H1 (cell line): Measurements from ENCODE around the gene KCNH6. TPM values are rescaled to one million over a fixed set of nuclear protein-coding genes. Genes with fewer than 3 reads are reported as not detected.
A peak's percentile ranks its signal among the peaks of the same experiment; 100 is the strongest.

Source experiments
- CREB1 ChIP-seq: IDR thresholded peaks from 2 replicates; pipeline ENCODE4 v1.6.1; 2012; ENCODE audit warnings: inconsistent platforms
- RBBP5 ChIP-seq: IDR thresholded peaks from 2 replicates; pipeline ENCODE4 v1.7.1; 2012; ENCODE audit warnings: low read depth, mild to moderate bottlenecking, inconsistent platforms, low read length, moderate library complexity, borderline replicate concordance
- SIX5 ChIP-seq: IDR thresholded peaks from 2 replicates; pipeline ENCODE4 v1.6.1; 2011; ENCODE audit warnings: mild to moderate bottlenecking, low read depth, low read length
- polyA plus RNA-seq, 7 experiments: library from polyadenylated mRNA; depleted of rRNA in 3 of 7; stranded (reverse) in 5 of 7; unstranded in 2 of 7; fragments of >200 nt in 5 of 7; fragments of 200-250 nt in 2 of 7; gene quantifications; 1 replicate in 5 of 7; 2 replicates in 1 of 7; 4 replicates in 1 of 7; pipeline versions ENCODE4 v1.2.1 to v1.2.3, GENCODE V29; 2011 to 2013; ENCODE audit warnings: missing spikeins in 2 of 7, mixed read lengths in 2 of 7
- total RNA-seq: library from RNA; stranded (reverse); fragmentation: NEBNext Ultra II Directional; extraction: Animal tissue kit (Norgen Biotek cat#: 25700); gene quantifications from 2 replicates; pipeline ENCODE4 v1.2.1, GENCODE V29; 2021
- TF ChIP-seq, protein P1 (sequence below): IDR thresholded peaks from 2 replicates; pipeline ENCODE4 v1.6.1; 2012; ENCODE audit warnings: inconsistent platforms

Gene KCNH6
- total and polyA plus RNA-seq, 2 of the 8 experiments (the other 6 are each of a cell fraction or from before 2014, with no cell fraction given), result 1.8 to 3.6 TPM

DNA sequence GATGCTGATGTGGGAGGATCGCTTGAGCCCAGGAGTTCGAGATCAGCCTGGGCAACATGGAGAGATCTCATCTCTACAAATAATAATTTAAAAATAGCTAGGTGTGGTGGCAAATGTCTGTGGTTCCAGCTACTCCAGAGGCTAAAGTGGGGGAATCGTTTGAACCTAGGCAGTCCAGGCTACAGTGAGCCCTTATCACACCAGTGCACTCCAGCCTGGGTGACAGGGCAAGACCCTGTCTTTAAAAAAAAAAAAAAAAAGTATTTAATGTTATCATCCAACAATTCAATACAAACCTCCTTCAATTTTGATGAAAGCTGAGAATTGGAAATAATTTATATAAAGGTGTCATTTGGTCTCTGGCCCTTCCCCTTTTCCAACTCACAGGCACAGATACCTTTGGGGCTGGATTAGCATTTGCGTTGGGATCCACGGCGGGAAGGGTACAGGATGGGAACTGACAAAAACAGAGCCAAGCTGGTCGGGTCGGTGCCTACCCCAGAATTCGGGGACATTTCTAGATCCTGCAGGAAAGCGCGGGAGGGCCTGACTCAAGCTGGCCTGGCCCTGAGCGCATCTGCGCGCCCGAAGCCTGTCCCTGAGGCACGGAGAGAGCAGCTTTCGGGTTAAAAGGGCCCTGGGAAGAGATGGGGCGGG lies 26.3 kb downstream of the KCNH6 start (continued):
- TF ChIP-seq, protein P1, sequence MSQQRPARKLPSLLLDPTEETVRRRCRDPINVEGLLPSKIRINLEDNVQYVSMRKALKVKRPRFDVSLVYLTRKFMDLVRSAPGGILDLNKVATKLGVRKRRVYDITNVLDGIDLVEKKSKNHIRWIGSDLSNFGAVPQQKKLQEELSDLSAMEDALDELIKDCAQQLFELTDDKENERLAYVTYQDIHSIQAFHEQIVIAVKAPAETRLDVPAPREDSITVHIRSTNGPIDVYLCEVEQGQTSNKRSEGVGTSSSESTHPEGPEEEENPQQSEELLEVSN, result peak; percentile 65
- TF ChIP-seq CREB1, result no peak
- TF ChIP-seq RBBP5, result no peak
- TF ChIP-seq SIX5, result no peak
